Endothelial cell of umbilical vein (primary cell): ENCODE results near the gene C5orf58. TPM values are rescaled to one million over a fixed set of nuclear protein-coding genes. Genes with fewer than 3 reads are reported as not detected.

Experiments
- BruUV-seq: library from RNA; stranded (reverse); fragments of 400-500 nt; replicated peaks from 2 replicates; lab custom pipeline; 2021; lab: Mats Ljungman, UMichigan
- CTCF ChIA-PET: fragments of 300-600, 350-600 bp; sonication (Branson Sonifier 250); formaldehyde crosslinking; loops from one replicate; lab custom pipeline; 2021; ENCODE audit warnings: antibody characterized with exemption, inconsistent platforms; lab: Charles Lee
- POLR2A ChIA-PET: fragments of 300-600, 350-600 bp; sonication (Branson Sonifier 250); formaldehyde crosslinking; loops from one replicate; lab custom pipeline; 2021; ENCODE audit warnings: antibody characterized with exemption, inconsistent platforms; lab: Charles Lee
- DNase-seq: peaks from one replicate; pipeline ENCODE4 v3.0.0-alpha.2; 2011; ENCODE audit warnings: low read depth, low spot score
- FAIRE-seq: peaks from 2 replicates; lab custom pipeline; 2011; peaks lifted over from hg19 to GRCh38; lab: Jason Lieb, UNC
- H2AFZ ChIP-seq: 2 replicates; pipeline ENCODE4 v1.6.0; 2012; ENCODE audit warnings: low read depth, low read length, control low read depth, inconsistent platforms
- H3K27ac ChIP-seq: 2 replicates; pipeline ENCODE4 v1.5.1; 2011; ENCODE audit warnings: low read depth, mild to moderate bottlenecking, control low read depth, low read length, moderate library complexity; ENCODE audit not compliant: insufficient read depth
- H3K27me3 ChIP-seq, 2 experiments: 2 replicates each; pipeline versions ENCODE4 v1.6.0 to v1.6.1; 2011; ENCODE audit warnings: low read length in 2 of 2, mixed read lengths in 1 of 2; ENCODE audit not compliant: control insufficient read depth in 2 of 2, insufficient read depth in 2 of 2
- H3K36me3 ChIP-seq, 2 experiments: 2 replicates in 1 of 2; 3 replicates in 1 of 2; pipeline ENCODE4 v1.5.1; 2011; ENCODE audit warnings: low read length in 2 of 2, mild to moderate bottlenecking in 1 of 2, moderate library complexity in 1 of 2; ENCODE audit not compliant: control insufficient read depth in 2 of 2, insufficient read depth in 2 of 2; ENCODE audit errors: extremely low read depth in 1 of 2
- H3K4me1 ChIP-seq: 3 replicates; pipeline ENCODE4 v1.5.1; 2011; ENCODE audit warnings: mild to moderate bottlenecking, low read length; ENCODE audit not compliant: control insufficient read depth, insufficient read depth; ENCODE audit errors: extremely low read depth
- H3K4me2 ChIP-seq: 2 replicates; pipeline ENCODE4 v1.6.1; 2011; ENCODE audit warnings: low read length, control low read depth, mixed read lengths; ENCODE audit not compliant: insufficient read depth
- H3K4me3 ChIP-seq, 3 experiments: fragments of 200-600 bp in 1 of 3; sonication (generic), shearing (Covaris generic) in 1 of 3; replicated peaks in 1 of 3; 2 replicates each; pipeline ENCODE4 v1.5.1; 2011 to 2016; ENCODE audit warnings: control low read depth in 3 of 3, low read length in 3 of 3, mild to moderate bottlenecking in 2 of 3, inconsistent platforms in 1 of 3, low read depth in 1 of 3, moderate library complexity in 1 of 3; ENCODE audit not compliant: insufficient read depth in 1 of 3
- H3K79me2 ChIP-seq: 2 replicates; pipeline ENCODE4 v1.6.0; 2012; ENCODE audit warnings: low read length, inconsistent platforms; ENCODE audit not compliant: control insufficient read depth, insufficient read depth
- H3K9ac ChIP-seq: replicated peaks from 2 replicates; pipeline ENCODE3; 2011; ENCODE audit warnings: low read length, control low read depth; ENCODE audit not compliant: insufficient read depth; ENCODE audit errors: extremely low read depth
- H3K9me1 ChIP-seq: replicated peaks from 3 replicates; pipeline ENCODE4 v1.6.0; 2011; ENCODE audit warnings: mild to moderate bottlenecking, low read length; ENCODE audit not compliant: control insufficient read depth, insufficient read depth; ENCODE audit errors: extremely low read depth
- H3K9me3 ChIP-seq: replicated peaks from 2 replicates; pipeline ENCODE4 v1.5.1; 2012; ENCODE audit warnings: low read length, inconsistent platforms; ENCODE audit not compliant: control insufficient read depth, insufficient read depth
- H4K20me1 ChIP-seq: replicated peaks from 2 replicates; pipeline ENCODE3; 2011; ENCODE audit warnings: mild to moderate bottlenecking, low read length; ENCODE audit not compliant: control insufficient read depth, insufficient read depth; ENCODE audit errors: extremely low read depth
- EZH2 ChIP-seq: IDR thresholded peaks from 2 replicates; pipeline ENCODE4 v1.6.1; 2012; ENCODE audit warnings: borderline replicate concordance, low read depth, mild to moderate bottlenecking, moderate library complexity, low read length, inconsistent platforms; ENCODE audit not compliant: severe bottlenecking
- FOS ChIP-seq: IDR thresholded peaks from 2 replicates; pipeline ENCODE4 v1.6.1; 2011; ENCODE audit warnings: mild to moderate bottlenecking, low read length, moderate library complexity, borderline replicate concordance; ENCODE audit not compliant: insufficient read depth
- GATA2 ChIP-seq: IDR thresholded peaks from 2 replicates; pipeline ENCODE4 v1.7.0; 2011; ENCODE audit warnings: low read depth, mild to moderate bottlenecking, moderate library complexity, mixed read lengths, low read length; ENCODE audit not compliant: insufficient read length, insufficient read depth
- JUN ChIP-seq: IDR thresholded peaks from 2 replicates; pipeline ENCODE4 v1.6.1; 2011; ENCODE audit warnings: borderline replicate concordance, low read depth; ENCODE audit not compliant: insufficient read length, insufficient read depth
- MYC ChIP-seq: IDR thresholded peaks from one replicate; pipeline ENCODE4 v1.6.1; 2011; ENCODE audit warnings: mild to moderate bottlenecking, low read depth, low read length
- POLR2A ChIP-seq: IDR thresholded peaks from 2 replicates; pipeline ENCODE4 v1.6.1; 2012; ENCODE audit warnings: low read depth, mild to moderate bottlenecking, control low read depth, low read length
- POLR2AphosphoS5 ChIP-seq: IDR thresholded peaks from 2 replicates; pipeline ENCODE4 v1.6.1; 2012; ENCODE audit warnings: low read depth, mild to moderate bottlenecking, control low read depth, low read length, moderate library complexity; ENCODE audit not compliant: insufficient read depth
- dilution Hi-C: fragments of 300-500 bp; cut with MboI; formaldehyde crosslinking; loops from one replicate; pipeline ENCODE4 v1.15.0; 2019; ENCODE audit warnings: low sequenced_read_pairs; ENCODE audit not compliant: extremely low pct_ligation_motif_present
- intact Hi-C: fragments of 100-400 bp; cut with micrococcal nuclease; formaldehyde crosslinking; loops from one replicate; pipeline ENCODE4 v1.10.0; 2022
- polyA plus RNA-seq, 4 experiments: library from polyadenylated mRNA; depleted of rRNA in 3 of 4; stranded (reverse) in 3 of 4; unstranded in 1 of 4; fragments of >200 nt; gene quantifications; 2 replicates each; pipeline versions ENCODE4 v1.2.1 to v1.2.3, GENCODE V29; 2011 to 2012; ENCODE audit warnings: missing spikeins in 1 of 4
- total RNA-seq: library from RNA; stranded (reverse); gene quantifications from 2 replicates; pipeline ENCODE4 v1.2.3, GENCODE V29; 2021
- TF ChIP-seq, protein P1 (sequence below), 2 donors: IDR thresholded peaks; 1 replicate in 1 of 2; 2 replicates in 1 of 2; pipeline ENCODE4 v1.5.1; 2011; ENCODE audit warnings: low read length in 2 of 2, mild to moderate bottlenecking in 2 of 2, moderate library complexity in 2 of 2, control low read depth in 1 of 2, inconsistent platforms in 1 of 2, low read depth in 1 of 2; ENCODE audit not compliant: insufficient read depth in 1 of 2; ENCODE audit errors: extremely low read depth in 1 of 2
- TF ChIP-seq, protein P2 (sequence below): IDR thresholded peaks from 2 replicates; pipeline ENCODE4 v1.6.1; 2011; ENCODE audit not compliant: insufficient read depth, insufficient read length

C5orf58 gene
- total and polyA plus RNA-seq, 2 donors (not counting 3 experiments of a cell fraction or from before 2014, with no cell fraction given) = not detected

DNA sequence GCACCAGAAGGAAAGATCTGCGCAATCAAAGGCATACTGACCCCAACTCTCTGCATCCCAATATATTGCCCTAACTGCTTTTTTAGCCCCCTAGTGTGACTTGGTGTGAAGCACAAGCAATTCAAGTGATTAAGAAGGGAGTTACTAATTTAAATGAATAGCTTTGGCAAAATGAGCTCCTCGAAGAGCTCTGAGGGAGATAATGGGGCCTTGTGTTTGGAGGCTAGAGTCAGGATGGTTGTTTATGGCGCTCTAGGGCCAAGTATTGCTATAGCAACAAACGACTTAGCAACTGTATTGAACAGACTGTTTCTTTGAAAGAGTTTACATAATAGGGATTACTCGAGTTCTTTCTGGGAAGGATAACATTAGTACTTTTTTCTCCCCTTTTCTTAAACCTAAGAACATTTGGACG lies 11.5 kb upstream of the C5orf58 start:
- POLR2A ChIA-PET = no interaction called here
- Histone ChIP-seq H3K9me1 (no peaks in the 10 kb centered on the region), H3K27ac (no peak overlapping the region), H2AFZ (no peak overlapping the region), H3K9me3 (no peaks in the 10 kb centered on the region), H3K4me3 (no peak overlapping the region), H3K4me2 (no peak overlapping the region), H3K79me2 (no peaks in the 10 kb centered on the region), H3K36me3 (no peaks in the 10 kb centered on the region), H4K20me1 (no peaks in the 10 kb centered on the region), H3K27me3 (no peaks in the 10 kb centered on the region), H3K4me1 (peaks cover 66% of the 10 kb centered on the region), H3K9ac (no peak overlapping the region)
- intact Hi-C loops = loop anchor here (10.0 kb wide), 1 partner anchor 273 kb away; no protein-coding TSS in a partner anchor
- DNase-seq = peak; percentile 4
- TF ChIP-seq POLR2AphosphoS5 (no peak), JUN (no peak), MYC (no peak), POLR2A (no peak), FOS (no peak), EZH2 (no peak), GATA2 (no peak)
- TF ChIP-seq, protein P1, sequence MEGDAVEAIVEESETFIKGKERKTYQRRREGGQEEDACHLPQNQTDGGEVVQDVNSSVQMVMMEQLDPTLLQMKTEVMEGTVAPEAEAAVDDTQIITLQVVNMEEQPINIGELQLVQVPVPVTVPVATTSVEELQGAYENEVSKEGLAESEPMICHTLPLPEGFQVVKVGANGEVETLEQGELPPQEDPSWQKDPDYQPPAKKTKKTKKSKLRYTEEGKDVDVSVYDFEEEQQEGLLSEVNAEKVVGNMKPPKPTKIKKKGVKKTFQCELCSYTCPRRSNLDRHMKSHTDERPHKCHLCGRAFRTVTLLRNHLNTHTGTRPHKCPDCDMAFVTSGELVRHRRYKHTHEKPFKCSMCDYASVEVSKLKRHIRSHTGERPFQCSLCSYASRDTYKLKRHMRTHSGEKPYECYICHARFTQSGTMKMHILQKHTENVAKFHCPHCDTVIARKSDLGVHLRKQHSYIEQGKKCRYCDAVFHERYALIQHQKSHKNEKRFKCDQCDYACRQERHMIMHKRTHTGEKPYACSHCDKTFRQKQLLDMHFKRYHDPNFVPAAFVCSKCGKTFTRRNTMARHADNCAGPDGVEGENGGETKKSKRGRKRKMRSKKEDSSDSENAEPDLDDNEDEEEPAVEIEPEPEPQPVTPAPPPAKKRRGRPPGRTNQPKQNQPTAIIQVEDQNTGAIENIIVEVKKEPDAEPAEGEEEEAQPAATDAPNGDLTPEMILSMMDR (IDR thresholded peaks at IDR 0.05; ENCODE audit: extremely low read depth in 1 of 2, insufficient read depth in 1 of 2, low read depth in 1 of 2, low read length in 2 of 2) = no peak
- TF ChIP-seq, protein P2, sequence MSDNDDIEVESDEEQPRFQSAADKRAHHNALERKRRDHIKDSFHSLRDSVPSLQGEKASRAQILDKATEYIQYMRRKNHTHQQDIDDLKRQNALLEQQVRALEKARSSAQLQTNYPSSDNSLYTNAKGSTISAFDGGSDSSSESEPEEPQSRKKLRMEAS = no peak
- no peak for FAIRE-seq
- dilution Hi-C loops = no loop called here
- CTCF ChIA-PET = interaction anchor here (0.6 to 6.0 kb wide), 7 partner anchors 15 to 525 kb away, joined by 3 to 173 read pairs (median 4); no protein-coding TSS in a partner anchor
- no TSS peak for BruUV-seq
